Pericardium fibroblast (primary cell): ENCODE measurements around the gene MUC20. TPM values are rescaled to one million over a fixed set of nuclear protein-coding genes. Genes with fewer than 3 reads are reported as not detected.

Source experiments
- total RNA-seq: library from RNA; depleted of rRNA; stranded (reverse); fragments of >200 nt; gene quantifications from 2 replicates; pipeline ENCODE4 v1.2.3, GENCODE V29; 2015

MUC20 gene
- 0.26 TPM in 1 of 2 replicates, not detected in the other for total RNA-seq

GRCh38 chr3:195720831-195721506, at the start of gene MUC20:
Gene MUC20, plus strand, starts transcription at chr3:195720978. Its CDS starts 30 bp downstream, at chr3:195721008.

Other genes with a start within 250 kb of the MUC20 start
- gene PPP1R2, start 177.7 kb upstream of the MUC20 start, total RNA-seq = 18.6 and 49.7 TPM in 2 replicates
- gene APOD, start 137.0 kb upstream of the MUC20 start, total RNA-seq = 21.1 and 33.1 TPM in 2 replicates
- not detected in 2 replicates for gene MUC4, start 91.0 kb downstream of the MUC20 start, total RNA-seq
- gene TNK2, start 187.6 kb downstream of the MUC20 start, total RNA-seq = 9.3 and 9.9 TPM in 2 replicates